HL-60 (cell line): Measurements from ENCODE around the gene PRKRIP1.

Source experiments
- CTCF ChIP-seq: IDR thresholded peaks from one replicate; pipeline ENCODE4 v1.5.1; 2011; ENCODE audit warnings: low read length, control low read depth, inconsistent platforms; ENCODE audit not compliant: insufficient read depth
- POLR2AphosphoS5 ChIP-seq: IDR thresholded peaks from 2 replicates; pipeline ENCODE4 v1.6.1; 2012; ENCODE audit warnings: low read depth
- REST ChIP-seq: IDR thresholded peaks from 2 replicates; pipeline ENCODE4 v1.6.1; 2012; ENCODE audit warnings: low read depth; ENCODE audit not compliant: insufficient replicate concordance

DNA sequence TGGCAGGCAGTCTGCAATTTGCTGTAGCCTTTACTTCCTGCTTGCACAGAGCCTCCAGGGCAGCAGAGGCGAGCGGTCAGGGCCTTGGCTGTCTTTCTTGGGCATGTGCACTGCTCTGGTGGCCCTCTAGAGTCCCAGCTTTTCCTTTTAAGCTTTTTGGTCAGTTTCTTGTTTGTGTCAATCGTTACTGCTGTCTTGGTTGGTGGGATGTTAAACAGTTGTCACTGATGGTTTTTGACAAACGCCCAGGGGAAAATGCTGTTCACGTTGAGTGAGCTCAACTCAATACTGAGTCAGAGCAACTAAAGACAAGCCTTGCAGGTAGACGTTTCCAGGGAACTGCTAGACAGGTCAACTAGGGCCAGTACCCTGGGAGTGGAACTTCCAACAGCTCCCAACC lies 14.0 kb downstream of the PRKRIP1 start:
- TF ChIP-seq CTCF (no peak), POLR2AphosphoS5 (no peak), REST (no peak)
